OCI-LY1 (cell line): ENCODE data around the gene VTI1B.

Source experiments
- CTCF ChIP-seq: fragments of 200-600 bp; sonication (generic), shearing (Covaris generic); IDR thresholded peaks from 2 replicates; pipeline ENCODE4 v1.5.1; 2017; ENCODE audit warnings: mild to moderate bottlenecking, antibody characterized with exemption, low read length, moderate library complexity, mixed read lengths
- EZH2 ChIP-seq: fragments of 200-600 bp; sonication (generic), shearing (Covaris generic); IDR thresholded peaks from 2 replicates; pipeline ENCODE4 v1.8.0; 2017; ENCODE audit warnings: borderline replicate concordance, mixed run types, mild to moderate bottlenecking, antibody characterized with exemption, low read length, moderate library complexity, mixed read lengths

- no peak for TF ChIP-seq CTCF
- no peak for TF ChIP-seq EZH2
Observed at GRCh38 chr14:67645414-67645813, 29.0 kb downstream of the VTI1B start.
